SK-N-MC (cell line): ENCODE data around the gene EFCAB12.

Experiments used
- DNase-seq: peaks from one replicate; pipeline ENCODE4 v3.0.0-alpha.2; 2011; ENCODE audit warnings: low read depth, low spot score
- H3K27ac ChIP-seq: fragments of 200-600 bp; sonication (generic); 2 replicates; pipeline ENCODE4 v1.5.1; 2016; ENCODE audit warnings: mixed run types
- H3K36me3 ChIP-seq: fragments of 200-600 bp; sonication (generic); 2 replicates; pipeline ENCODE4 v1.6.1; 2017; ENCODE audit warnings: antibody characterized with exemption, low read length, mixed read lengths; ENCODE audit not compliant: insufficient read depth
- H3K4me3 ChIP-seq: fragments of 200-600 bp; sonication (generic); 2 replicates; pipeline ENCODE4 v1.5.1; 2016
- H3K9ac ChIP-seq: fragments of 200-600 bp; sonication (generic); 2 replicates; pipeline ENCODE4 v1.8.0; 2017; ENCODE audit warnings: mixed run types, mixed read lengths; ENCODE audit not compliant: insufficient read length
- H3K9me3 ChIP-seq: fragments of 200-600 bp; sonication (generic); 2 replicates; pipeline ENCODE4 v1.6.1; 2017; ENCODE audit warnings: low read depth, mild to moderate bottlenecking, antibody characterized with exemption, low read length, moderate library complexity, mixed read lengths
- EZH2 ChIP-seq: fragments of 200-600 bp; sonication (generic); IDR thresholded peaks from one replicate; pipeline ENCODE4 v1.6.1; 2017; ENCODE audit warnings: antibody characterized with exemption
- FOXP2 ChIP-seq: optimal IDR thresholded peaks from 2 replicates; pipeline ENCODE3; 2011; ENCODE audit warnings: mild to moderate bottlenecking, moderate library complexity; ENCODE audit not compliant: insufficient read depth; ENCODE audit errors: extremely low read length, control extremely low read depth
- POLR2AphosphoS5 ChIP-seq: IDR thresholded peaks from 2 replicates; pipeline ENCODE4 v1.6.1; 2012; ENCODE audit warnings: mild to moderate bottlenecking, low read depth, low read length, borderline replicate concordance

The EFCAB12 gene

DNA sequence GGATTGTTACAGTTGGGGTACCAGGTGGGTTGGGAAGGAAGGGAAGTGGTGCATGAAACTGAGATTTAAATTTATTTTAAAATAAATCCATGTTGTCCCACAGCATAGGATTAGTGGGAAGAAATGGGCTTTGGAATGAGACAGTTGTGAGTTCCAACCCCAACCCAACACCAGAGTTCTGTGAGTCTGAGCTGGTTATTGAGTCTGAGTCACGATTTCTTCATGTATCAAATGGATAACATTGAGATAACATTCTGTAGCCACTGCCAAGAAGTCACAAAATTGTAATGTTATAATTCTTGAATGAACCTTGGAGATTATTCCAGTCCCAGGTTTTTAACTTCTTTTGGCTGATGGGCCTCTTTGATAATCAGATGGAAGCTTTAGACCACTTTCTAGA lies 25.3 kb upstream of the EFCAB12 start:
- Histone ChIP-seq H3K27ac (no peak overlapping the region), H3K9ac (no peak overlapping the region), H3K36me3 (peaks cover 45% of the 10 kb centered on the region), H3K4me3 (no peak overlapping the region), H3K9me3 (no peaks in the 10 kb centered on the region)
- TF ChIP-seq EZH2, result no peak
- TF ChIP-seq POLR2AphosphoS5, result no peak
- TF ChIP-seq FOXP2, result no peak
- DNase-seq, result no peak

DNA sequence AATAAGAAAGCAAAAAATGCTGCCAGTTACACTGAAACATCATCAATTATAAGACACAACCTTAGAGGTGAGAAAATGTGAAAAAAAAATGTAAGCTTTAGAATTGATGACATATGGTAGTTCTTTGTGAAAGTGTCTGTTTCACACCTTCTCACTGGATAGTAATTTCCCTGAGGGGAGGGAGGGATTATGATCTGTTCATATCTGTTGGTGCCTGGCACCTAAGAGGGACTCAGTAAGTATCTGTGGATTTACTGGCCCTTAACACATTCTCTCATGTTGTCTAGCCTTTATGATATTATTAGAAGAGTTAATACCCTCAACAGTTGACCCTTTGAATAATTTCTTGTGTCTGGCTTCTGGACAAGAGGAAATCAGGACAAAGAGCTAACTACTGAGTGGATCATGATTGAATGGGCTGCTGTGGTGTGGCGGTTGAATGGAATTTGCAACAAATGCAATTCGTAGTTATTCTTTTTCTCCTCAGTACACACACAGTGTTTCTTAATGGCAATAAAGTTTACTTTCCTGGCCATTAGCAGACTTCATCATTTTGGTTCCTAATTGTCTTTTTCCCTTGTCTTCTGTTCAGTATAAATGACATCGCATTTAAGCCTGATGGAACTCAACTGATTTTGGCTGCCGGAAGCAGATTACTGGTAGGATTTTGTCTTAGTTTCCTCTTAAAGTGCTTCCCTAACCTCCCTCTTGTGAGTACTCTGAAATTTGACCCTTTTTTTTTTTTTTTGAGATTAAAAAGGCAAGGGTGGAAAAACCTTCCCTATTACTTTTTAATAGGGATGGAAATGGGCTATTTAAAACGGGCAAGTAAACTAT lies 21.1 kb upstream of the EFCAB12 start:
- no peak for DNase-seq
- Histone ChIP-seq H3K27ac (peak overlapping the region; percentile 38), H3K9ac (peak overlapping the region; percentile 40), H3K9me3 (no peaks in the 10 kb centered on the region), H3K4me3 (no peak overlapping the region), H3K36me3 (peaks cover 34% of the 10 kb centered on the region)
- TF ChIP-seq EZH2, result no peak

DNA sequence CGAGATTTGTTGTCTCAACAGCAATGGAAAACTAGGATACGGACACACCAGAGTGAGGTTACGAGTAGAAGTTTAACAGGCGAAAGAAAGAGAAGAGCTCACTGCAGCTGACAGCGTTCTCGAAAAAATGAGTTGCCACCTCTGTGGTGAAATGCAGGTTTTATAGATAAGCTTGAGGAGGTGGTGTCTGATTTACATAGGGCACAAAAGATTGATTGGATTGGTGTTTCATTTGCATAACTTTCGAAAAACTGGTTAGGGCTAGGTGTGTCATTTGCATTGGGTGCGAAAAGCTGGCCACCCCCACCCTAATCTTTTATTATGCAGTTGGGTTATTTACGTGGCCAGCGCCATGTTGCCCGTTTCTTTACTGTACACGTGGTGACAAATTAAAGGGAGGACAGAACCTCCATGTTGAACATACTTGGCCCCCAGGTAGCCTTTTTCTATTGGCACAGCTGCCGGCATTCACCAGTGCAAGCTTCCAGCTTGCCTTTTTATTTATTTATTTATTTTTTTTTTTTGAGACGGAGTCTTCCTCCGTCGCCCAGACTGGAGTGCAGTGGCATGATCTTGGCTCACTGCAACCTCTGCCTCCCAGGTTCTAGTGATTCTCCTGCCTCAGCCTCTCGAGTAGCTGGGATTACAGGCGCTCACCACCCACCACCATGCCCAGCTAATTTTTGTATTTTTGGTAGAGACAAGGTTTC lies 19.9 kb upstream of the EFCAB12 start:
- H3K36me3 ChIP-seq, result peaks cover 24% of the 10 kb centered on the region
- H3K9me3 ChIP-seq, result no peaks in the 10 kb centered on the region
- H3K9ac ChIP-seq, result no peak overlapping the region
- H3K4me3 ChIP-seq, result no peak overlapping the region
- no peak for DNase-seq
- 0 out of 2 replicates have a peak overlapping the region, but pooled peaks have one; percentile 12 for H3K27ac ChIP-seq
- TF ChIP-seq FOXP2, result no peak
- TF ChIP-seq EZH2, result no peak
- TF ChIP-seq POLR2AphosphoS5, result no peak

DNA sequence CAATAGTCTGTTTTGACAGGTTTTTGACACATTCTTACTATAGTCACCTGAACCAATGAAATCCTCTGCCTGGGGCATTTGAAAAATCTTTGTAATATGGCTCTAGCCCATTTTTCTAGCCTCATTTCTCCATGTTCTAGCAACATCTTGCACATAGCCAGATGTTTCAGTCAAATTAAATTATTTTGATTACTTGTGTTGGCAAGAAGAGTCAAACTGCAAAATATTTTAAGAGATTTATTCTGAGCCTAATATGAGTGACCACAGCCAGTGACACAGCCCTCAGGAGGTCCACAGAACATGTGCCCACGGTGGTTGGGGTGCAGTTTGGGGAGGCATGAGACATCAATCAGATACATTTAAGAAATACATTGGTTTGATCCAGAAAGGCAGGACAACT lies 18.5 kb upstream of the EFCAB12 start:
- Histone ChIP-seq H3K27ac (no peak overlapping the region), H3K4me3 (no peak overlapping the region), H3K9me3 (no peaks in the 10 kb centered on the region), H3K9ac (no peak overlapping the region), H3K36me3 (peaks cover 10% of the 10 kb centered on the region)
- no peak for DNase-seq
- TF ChIP-seq POLR2AphosphoS5 (no peak), FOXP2 (no peak)

DNA sequence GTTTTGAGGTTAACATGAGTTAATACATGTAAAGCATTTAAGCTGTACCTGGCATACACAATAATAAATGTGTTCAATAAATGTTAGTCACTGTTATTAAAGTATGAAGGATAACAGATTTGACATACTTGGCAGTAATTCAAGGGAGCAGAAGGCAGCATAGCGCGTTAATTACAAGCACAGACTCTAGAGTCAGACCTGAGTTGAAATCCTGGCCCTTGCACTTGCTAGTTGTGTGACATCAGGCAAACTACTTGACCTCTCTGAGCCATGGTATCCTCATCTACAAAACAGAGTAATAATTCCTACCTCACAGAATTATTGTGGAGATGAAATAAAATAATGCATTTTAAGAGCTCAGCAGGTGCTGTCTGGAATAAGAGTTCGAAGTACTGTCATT lies 17.0 kb upstream of the EFCAB12 start:
- Histone ChIP-seq H3K9me3 (no peaks in the 10 kb centered on the region), H3K27ac (no peak overlapping the region), H3K9ac (no peak overlapping the region), H3K4me3 (no peak overlapping the region), H3K36me3 (peaks cover 4% of the 10 kb centered on the region; the same call in 1 of the 2 replicates)
- TF ChIP-seq FOXP2 (no peak), POLR2AphosphoS5 (no peak), EZH2 (no peak)
- DNase-seq, result no peak

DNA sequence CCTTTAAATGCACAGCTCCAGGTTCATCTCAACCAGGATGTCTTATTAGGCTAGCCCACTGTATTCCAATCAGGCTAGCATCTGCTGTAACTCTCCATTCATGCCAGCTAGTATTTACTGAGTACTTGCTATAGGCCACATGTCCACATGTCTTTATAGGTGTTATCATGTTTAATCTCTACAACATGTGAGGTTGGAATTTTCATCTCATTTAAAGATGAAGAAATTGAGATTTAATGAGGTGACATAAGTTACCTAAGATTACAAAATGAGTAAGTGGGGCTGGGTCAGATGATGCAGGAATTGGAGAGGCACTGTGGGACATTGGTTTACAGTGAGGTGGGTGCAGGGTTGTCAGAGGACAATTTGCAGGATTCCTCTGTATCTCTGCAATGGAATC lies 14.5 kb upstream of the EFCAB12 start:
- Histone ChIP-seq H3K36me3 (peaks cover 6% of the 10 kb centered on the region), H3K9me3 (no peaks in the 10 kb centered on the region), H3K27ac (peak overlapping the region; percentile 51; the same call in 1 of the 2 replicates), H3K9ac (peak overlapping the region; percentile 61), H3K4me3 (no peak overlapping the region; the same call in 1 of the 2 replicates)
- TF ChIP-seq FOXP2 (no peak), EZH2 (no peak), POLR2AphosphoS5 (no peak)
- DNase-seq, result no peak

DNA sequence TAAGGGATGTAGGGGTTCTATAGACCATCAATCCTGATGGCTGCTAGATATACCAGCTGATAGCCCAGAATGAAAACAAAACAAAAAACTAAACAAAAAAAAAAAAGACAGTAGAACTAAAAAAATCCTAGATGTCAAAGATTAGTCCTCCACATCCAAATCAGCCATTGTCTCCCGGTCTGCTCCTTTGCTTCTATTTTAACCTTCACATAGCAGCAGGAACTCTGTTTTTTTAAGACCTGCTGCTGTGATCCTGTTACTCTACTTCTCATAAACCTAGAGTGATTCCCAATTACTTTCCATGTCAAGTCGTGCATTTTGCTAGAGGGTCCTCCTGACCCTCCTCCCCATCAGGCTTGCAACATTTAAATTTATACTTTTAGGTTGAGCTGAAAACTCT lies 14.1 kb upstream of the EFCAB12 start:
- Histone ChIP-seq H3K36me3 (peaks cover 11% of the 10 kb centered on the region), H3K9me3 (no peaks in the 10 kb centered on the region), H3K9ac (peak overlapping the region; percentile 61), H3K27ac (peak overlapping the region; percentile 51; the same call in 1 of the 2 replicates), H3K4me3 (peak overlapping the region; percentile 96)
- no peak for TF ChIP-seq FOXP2
- TF ChIP-seq POLR2AphosphoS5, result no peak
- TF ChIP-seq EZH2, result no peak
- no peak for DNase-seq

DNA sequence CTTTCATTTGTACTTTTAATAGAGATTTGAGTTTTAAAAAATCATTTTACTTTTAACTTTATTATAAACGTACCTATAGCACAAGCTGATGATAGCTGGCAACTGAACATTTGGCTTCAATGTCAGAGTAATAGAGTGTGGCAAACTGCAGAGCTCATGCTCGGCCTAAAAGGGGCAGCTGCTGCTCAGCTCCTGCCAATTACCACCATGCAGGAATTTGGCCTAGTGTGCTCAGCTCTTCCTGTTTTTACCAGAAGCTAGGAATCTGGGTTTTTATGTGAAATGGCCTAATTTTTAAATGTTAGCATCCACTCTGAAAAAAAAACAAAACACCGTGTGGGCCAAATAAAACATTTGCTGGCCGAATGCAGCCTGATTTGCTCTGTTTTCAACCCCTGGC lies 13.3 kb upstream of the EFCAB12 start:
- Histone ChIP-seq H3K9ac (peak overlapping the region; percentile 61), H3K9me3 (no peaks in the 10 kb centered on the region), H3K27ac (peak overlapping the region; percentile 51; the same call in 1 of the 2 replicates), H3K4me3 (peak overlapping the region; percentile 96), H3K36me3 (peaks cover 18% of the 10 kb centered on the region)
- TF ChIP-seq EZH2 (no peak), FOXP2 (no peak), POLR2AphosphoS5 (no peak)
- no peak for DNase-seq
